D721Med (cell line): ENCODE results near the gene NHLH1.

Experiments
- DNase-seq: peaks from one replicate; pipeline ENCODE4 v3.0.0; 2011; ENCODE audit warnings: low spot score; ENCODE audit not compliant: insufficient read length
- FAIRE-seq: peaks from 2 replicates; lab custom pipeline; 2011; peaks lifted over from hg19 to GRCh38; lab: Jason Lieb, UNC
- TF ChIP-seq, protein P1 (sequence below): IDR thresholded peaks from 2 replicates; pipeline ENCODE4 v1.5.1; 2012; ENCODE audit warnings: mild to moderate bottlenecking, control low read depth; ENCODE audit not compliant: insufficient read depth; ENCODE audit errors: missing control alignments

Gene NHLH1

DNA sequence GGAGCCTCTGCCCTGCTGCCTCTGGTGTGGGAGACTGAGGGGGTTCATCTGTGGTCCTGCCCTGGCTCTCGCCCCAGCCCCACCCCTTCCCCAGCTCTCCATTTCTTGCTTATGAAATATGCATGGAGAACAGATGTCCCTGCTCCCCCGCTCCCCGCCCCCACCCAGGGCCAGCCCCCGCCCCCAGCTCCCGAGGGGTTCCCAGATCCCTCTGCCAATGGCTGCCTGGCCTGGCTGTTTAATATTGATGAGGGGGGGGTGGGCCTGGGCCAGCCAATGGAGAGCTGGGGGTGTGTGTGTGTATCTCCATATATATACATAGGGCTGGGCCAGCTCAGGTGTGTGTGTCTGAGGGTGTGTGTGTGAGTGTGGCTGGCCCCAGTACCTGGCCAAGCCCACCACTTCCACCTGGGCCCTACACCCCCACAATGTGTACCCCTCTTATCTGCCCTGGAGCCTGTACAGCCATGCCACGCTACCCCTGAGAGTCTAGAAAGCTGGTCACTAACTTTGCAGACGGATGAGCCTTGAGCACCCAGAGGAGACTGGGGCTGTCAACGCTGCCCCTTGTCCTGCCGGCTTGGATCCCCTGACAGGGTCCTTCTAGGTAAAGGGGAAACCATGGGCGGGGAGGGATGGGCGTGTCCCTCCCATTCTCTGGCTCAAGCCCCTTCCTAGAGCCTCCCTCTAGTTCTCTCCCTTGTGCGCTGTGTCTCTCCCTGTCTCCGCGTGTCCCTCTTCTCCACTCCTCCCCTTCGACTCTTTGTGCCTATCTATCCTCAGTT is at the start of gene NHLH1:
NHLH1 (plus strand) TSS at position 341 of the 785 bp plus-strand sequence. CDS start 3,661 bp downstream, outside the sequence.
- TF ChIP-seq, protein P1, sequence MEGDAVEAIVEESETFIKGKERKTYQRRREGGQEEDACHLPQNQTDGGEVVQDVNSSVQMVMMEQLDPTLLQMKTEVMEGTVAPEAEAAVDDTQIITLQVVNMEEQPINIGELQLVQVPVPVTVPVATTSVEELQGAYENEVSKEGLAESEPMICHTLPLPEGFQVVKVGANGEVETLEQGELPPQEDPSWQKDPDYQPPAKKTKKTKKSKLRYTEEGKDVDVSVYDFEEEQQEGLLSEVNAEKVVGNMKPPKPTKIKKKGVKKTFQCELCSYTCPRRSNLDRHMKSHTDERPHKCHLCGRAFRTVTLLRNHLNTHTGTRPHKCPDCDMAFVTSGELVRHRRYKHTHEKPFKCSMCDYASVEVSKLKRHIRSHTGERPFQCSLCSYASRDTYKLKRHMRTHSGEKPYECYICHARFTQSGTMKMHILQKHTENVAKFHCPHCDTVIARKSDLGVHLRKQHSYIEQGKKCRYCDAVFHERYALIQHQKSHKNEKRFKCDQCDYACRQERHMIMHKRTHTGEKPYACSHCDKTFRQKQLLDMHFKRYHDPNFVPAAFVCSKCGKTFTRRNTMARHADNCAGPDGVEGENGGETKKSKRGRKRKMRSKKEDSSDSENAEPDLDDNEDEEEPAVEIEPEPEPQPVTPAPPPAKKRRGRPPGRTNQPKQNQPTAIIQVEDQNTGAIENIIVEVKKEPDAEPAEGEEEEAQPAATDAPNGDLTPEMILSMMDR: no peak
- FAIRE-seq (no peak), DNase-seq (peak; percentile 85)

GRCh38 chr1:160322831-160323230 is 44.0 kb upstream of the NHLH1 start:
- DNase-seq (no peak), FAIRE-seq (no peak)
- TF ChIP-seq, protein P1: no peak

- TF ChIP-seq, protein P1: no peak
- FAIRE-seq: no peak
- no peak for DNase-seq
These were observed 41.6 kb upstream of the NHLH1 start for GRCh38 chr1:160325252-160325651.

GRCh38 chr1:160326418-160326817 is 40.5 kb upstream of the NHLH1 start:
- FAIRE-seq: no peak
- no peak for DNase-seq
- TF ChIP-seq, protein P1: no peak

DNA sequence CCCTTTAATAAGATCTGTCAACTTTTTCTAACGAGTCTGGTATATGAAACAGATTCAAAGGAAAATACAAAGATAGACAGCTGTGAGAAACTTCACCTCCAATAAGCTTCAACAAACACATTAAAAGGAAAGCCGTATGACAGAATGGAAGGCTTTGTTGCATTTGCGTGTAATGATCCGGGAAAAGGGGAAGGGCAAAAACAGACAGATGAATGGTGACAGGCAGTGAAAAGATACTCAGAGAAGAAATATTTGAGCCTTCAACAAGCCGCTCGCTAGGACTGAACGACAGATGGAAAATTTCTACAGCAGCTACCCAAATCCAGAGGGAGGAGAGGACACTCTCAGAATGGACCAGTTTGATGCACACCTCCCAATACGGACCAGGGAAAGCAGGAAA is 38.7 kb upstream of the NHLH1 start:
- DNase-seq: no peak
- TF ChIP-seq, protein P1: no peak
- FAIRE-seq: no peak

GRCh38 chr1:160330119-160330518 is 36.8 kb upstream of the NHLH1 start:
- DNase-seq (no peak), FAIRE-seq (no peak)
- TF ChIP-seq, protein P1: no peak

DNA sequence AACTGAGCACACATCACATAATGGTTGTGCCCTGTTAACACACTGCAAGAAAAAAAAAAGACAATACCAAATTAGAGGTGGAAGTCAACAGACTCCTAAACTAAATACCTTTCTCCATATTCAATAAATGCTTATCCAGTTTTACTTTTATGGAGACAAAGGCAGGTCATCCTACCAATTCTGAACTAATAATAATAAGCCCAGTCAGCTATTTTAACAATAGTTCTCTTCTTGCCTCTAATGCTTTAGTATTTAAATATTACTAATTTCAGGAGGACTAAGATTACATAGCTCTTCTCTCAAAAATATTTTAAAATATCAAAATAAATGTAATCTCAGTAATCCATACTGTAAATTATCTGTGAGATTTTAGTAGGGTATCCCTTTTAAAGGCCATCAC is 34.4 kb upstream of the NHLH1 start:
- FAIRE-seq (no peak), DNase-seq (no peak)
- TF ChIP-seq, protein P1: no peak
